ENCODE measurements around the gene TBX10.
"Not testable (repeated sequence)": the region's sequence is repeated elsewhere in the genome, so short reads cannot be mapped to it uniquely, and the experiment has no call there.

Gene TBX10

DNA sequence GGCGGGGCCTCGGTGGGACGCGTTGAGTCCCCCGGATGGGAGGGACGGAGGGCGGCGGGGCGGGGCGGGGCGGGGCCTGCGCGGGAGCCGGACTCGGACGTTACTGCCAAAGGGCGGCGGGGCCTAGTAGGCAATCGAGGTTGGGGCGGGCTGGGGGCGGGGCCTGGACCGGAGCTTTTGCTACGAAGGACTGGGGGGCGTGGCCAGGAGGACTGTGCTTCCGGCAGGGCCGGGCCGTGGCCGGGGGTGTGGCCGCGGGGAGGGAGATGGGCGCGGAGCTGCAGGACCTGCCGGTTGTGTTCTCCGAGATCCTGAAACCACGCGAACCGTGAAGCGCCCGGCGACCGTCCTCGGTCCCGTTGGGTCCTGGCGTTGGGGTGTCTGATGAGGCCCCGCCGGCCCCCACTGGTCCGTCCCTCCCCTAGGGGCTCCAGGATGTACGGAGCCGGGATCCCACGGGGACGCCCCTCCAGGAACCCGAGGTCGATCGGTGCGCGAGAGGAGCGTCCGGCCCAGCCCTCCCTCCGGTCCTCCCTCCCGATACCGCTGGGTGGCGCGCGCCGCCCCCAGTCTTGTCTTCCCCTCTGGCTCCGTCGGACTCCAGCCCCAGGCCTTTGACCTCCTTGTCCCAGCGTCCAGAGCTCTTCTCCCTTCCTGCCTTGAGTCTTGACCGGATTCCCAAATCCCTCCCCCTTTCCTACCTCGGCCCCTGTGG lies 9.2 kb downstream of the TBX10 start:
- DNase-seq = peak; percentile 91

DNA sequence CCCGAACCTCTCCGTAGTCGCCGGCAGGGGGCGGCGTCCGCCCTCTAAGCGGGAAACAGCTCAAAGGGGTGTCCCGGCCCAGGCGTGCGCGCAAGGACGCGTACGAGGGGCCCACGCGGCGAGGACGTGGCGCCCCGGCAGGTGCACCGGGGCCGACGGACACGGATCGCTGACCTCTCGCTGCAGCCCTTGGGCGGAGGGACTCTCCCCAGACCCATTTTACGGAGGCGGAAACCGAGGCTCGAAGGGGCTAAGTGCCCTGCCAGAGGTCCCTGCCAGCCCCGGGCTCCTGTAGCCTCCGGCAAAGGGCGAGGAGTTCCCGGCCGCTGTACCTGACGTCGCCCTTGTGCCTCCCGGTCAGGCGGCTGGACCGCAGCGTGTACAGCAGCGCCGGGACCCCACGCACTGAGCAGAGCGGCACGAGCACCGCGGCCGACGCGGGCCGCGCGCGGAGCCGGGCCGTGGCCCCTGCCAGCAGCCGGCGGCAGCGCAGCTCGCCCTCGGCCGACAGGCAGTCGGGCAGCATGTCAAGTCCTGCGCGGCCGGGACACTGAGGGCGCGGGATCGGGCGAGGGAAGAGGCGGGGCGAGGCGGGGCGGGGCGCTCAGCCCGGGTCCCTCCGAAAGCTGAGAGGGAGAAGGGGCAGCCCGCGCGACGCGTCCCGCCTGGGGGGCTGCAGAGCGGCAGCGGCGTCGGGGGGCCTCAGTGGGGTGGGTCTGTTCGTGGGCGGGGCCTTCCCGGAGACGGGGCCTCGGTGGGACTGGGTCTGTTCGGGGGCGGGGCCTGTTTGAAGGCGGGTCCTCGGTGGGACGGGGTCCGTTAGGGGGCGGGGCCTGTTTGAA lies 10.0 kb downstream of the TBX10 start, which contains the start of gene NUDT8:
NUDT8 (minus strand) TSS at position 552 of the 842 bp plus-strand sequence; CDS start at position 526, 26 bp downstream.
- DNase-seq = peak; percentile 45

DNA sequence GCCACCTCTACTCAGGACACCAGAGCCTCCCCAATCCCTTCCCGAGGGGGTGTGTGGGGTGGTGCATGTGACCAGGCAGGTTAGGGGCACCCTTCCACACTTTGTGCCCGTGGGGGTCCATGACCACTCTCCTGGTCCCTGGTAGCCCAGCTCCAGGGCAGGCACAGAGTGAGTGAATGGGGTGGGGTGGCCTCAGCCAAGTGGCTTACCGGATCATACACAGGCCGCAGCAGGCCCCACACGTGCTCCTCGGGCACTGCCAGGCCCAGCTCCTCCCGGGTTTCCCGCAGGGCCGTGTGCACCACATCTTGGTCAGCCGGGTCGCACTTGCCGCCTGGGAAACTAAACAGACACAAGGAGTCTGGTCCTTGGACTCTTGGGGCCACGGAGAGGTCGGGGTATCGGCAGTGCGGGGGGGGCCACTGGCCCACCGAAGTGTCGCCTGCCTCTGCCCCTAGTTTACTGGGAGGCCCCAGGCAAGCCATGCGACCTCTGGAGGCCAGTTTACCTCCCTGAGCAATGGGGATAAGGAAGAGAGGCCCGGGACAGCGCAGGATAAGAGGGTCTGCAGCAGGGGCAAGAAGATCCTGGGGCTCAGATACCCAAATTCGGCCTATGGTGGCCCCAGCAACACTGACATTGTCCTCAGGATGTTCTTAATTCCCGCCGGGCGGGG lies 10.7 kb downstream of the TBX10 start:
- no peak for DNase-seq

DNA sequence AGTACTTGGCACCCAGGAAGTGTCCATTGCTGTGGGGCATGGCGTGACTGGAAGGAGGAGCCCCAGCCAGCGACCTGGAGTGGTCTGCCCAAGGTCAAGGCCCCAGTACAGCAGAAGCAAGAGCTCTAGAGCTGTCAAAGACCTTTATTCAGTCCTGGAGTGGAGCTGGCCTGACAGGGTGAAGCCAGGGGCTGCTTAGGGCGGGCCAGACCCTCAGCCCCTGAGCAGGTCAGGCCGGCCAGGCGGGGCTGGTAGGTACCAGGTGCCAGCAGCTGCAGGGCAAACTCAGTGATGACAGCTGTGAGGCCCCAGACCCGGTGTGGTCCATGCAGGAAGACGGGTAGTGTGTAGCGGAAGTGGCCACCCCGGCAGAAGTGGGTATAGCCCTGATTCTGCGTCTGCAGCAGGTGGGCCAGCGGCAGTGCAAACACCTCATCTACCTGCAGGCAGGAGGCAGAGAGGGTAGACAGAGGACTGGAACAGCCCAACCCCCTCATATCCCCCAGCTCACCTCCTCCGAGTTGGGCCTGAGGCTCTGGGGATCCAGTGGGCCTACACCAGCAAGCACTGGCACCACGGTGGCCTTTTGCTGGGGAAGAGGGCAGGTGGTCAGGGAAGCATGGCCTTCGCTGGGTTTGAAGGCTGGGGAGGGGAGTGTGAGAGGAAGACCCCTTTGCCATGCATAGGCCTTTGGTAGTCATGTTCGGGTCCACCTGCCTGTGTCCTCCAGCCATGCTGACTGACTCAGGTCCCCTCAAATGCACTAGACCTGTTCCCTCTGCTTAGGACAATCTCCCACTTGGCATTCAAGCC lies 11.5 kb downstream of the TBX10 start:
- DNase-seq = no peak

DNA sequence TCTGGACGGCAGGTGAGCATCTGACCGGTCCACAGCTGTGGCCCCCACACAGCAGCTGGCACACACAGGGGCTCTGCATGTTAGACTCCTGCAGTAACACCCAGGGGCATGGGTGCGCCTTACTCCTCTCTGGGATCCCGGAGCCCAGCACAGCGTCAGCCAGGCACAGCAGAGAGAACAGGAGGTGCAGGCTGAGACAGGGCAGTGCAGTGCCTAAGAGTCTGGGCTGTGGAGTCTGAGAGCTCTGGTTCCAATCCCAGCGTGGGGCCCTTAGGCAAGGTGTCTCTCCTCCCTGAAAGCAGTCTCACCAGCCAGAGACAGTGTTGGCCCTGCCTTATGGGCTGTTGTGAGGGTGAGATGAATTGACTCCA lies 12.1 kb downstream of the TBX10 start:
- no peak for DNase-seq

DNA sequence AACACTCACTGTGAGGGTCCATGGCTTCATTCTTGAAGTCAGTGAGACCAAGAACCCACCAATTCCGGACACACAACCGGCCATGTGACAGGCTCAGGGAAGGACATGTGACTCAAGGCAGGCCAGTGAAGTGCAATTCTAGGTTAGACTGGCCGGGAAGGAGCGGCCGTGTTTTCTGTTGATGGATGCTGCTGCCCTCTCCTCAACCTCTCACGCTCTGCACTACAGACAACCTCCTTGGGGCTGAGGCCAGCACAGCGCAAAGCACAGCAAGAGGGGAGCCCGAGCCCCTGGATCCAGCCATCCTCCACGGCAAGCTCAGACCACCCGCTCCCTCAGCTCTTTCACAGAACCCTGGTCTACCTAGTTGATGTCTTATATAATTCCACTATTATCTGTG lies 12.6 kb downstream of the TBX10 start:
- DNase-seq = no peak

DNA sequence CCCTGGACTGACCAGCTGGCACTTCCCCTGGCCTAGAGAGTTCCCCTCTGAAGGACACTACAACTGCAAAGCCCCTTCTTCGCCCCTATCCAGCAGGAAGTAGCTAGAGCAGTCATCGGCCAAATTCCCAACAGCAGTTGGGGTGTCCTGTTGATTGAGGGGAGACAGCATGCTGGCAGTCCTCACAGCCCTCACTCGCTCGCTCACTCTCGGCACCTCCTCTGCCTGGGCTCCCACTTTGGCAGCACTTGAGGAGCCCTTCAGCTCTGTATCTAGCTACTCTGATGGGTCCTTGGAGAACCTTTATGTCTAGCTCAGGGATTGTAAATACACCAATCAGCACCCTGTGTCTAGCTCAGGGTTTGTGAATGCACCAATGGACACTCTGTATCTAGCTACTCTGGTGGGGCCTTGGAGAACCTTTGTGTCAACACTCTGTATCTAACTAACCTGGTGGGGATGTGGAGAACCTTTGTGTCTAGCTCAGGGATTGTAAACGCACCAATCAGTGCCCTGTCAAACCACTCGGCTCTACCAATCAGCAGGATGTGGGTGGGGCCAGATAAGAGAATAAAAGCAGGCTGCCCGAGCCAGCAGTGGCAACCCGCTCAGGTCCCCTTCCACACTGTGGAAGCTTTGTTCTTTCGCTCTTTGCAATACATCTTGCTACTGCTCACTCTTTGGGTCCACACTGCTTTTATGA lies 13.3 kb downstream of the TBX10 start:
- DNase-seq = not testable (repeated sequence)

DNA sequence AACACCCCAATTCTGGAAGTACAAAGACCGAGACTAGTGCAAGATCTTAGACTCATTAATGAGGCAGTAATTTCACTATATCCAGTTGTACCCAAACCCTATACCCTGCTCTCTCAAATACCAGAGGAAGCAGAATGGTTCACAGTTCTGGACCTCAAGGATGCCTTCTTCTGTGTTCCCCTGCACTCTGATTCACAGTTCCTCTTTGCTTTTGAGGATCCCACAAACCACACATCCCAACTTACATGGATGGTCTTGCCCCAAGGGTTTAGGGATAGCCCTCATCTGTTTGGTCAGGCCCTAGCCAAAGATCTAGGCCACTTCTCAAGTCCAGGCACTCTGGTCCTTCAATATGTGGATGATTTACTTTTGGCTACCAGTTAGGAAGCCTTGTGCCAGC lies 15.8 kb downstream of the TBX10 start:
- not testable (repeated sequence) for DNase-seq

DNA sequence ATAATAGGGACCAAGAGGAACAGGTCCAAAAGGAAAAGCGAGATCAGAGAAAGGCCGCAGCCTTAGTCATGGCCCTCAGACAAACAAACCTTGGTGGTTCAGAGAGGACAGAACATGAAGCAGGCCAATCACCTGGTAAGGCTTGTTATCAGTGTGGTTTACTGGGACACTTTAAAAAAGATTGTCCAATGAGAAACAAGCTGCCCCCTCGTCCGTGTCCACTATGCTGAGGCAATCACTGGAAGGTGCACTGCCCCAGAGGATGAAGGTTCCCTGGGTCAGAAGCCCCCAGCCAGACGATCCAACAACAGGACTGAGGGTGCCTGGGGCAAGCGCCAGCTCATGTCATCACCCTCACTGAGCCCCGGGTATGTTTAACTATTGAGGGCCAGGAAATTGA lies 16.7 kb downstream of the TBX10 start:
- DNase-seq = not testable (repeated sequence)

DNA sequence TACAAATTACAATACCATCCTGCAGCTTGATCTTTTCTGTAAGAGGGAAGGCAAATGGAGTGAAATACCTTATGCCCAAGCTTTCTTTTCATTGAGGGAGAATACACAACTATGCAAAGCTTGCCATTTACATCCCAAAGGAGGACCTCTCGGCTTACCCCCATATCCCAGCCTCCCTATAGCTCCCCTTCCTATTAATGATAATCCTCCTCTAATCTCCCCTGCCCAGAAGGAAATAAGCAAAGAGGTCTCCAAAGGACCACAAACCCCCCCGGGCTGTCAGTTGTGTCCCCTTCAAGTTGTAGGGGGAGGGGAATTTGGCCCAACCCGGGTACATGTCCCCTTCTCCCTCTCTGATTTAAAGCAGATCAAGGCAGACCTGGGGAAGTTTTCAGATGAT lies 17.6 kb downstream of the TBX10 start:
- not testable (repeated sequence) for DNase-seq

DNA sequence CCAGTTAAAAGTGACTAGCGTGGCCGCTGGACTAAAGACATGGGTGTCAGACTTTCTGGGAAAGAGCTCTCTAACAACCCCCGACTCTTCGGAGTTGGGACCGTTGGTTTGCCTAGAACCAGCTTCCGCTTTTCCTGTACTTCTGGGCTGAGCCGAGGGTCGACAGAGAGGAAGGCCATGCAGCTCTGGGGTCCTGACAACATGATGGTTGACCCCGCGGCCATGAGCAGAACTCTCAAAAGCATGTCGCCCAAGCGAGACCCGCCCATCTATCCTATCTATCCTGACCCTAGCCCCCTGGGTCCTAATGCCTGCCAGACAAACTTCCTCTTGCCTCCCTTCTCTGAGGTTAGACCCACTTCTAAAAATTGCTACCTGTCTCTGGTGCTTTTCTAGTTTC lies 18.9 kb downstream of the TBX10 start:
- DNase-seq = not testable (repeated sequence)

DNA sequence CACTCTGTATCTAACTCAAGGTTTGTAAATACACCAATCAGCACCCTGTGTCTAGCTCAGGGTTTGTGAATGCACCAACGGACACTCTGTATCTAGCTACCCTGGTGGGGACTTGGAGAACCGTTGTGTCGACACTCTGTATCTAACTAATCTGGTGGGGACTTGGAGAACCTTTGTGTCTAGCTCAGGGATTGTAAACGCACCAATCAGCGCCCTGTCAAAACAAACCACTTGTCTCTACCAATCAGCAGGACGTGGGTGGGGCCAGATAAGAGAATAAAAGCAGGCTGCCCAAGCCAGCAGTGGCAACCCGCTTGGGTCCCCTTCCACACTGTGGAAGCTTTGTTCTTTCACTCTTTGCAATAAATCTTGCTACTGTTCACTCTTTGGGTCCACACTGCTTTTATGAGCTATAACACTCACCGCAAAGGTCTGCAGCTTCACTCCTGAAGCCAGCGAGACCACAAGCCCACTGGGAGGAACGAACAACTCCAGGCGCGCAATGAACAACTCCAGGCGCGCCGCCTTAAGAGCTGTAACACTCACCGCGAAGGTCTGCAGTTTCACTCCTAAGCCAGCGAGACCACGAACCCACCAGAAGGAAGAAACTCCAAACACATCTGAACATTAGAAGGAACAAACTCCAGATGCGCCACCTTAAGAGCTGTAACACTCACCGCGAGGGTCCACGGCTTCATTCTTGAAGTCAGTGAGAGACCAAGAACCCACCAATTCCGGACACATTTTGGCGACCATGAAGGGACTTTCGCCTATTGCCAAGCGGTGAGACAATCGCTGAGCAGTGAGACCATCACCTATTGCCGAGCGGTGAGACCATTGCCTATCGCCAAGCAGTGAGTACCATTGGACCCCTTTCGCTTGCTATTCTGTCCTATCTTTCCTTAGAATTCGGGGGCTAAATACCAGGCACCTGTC lies 19.6 kb downstream of the TBX10 start:
- not testable (repeated sequence) for DNase-seq

DNA sequence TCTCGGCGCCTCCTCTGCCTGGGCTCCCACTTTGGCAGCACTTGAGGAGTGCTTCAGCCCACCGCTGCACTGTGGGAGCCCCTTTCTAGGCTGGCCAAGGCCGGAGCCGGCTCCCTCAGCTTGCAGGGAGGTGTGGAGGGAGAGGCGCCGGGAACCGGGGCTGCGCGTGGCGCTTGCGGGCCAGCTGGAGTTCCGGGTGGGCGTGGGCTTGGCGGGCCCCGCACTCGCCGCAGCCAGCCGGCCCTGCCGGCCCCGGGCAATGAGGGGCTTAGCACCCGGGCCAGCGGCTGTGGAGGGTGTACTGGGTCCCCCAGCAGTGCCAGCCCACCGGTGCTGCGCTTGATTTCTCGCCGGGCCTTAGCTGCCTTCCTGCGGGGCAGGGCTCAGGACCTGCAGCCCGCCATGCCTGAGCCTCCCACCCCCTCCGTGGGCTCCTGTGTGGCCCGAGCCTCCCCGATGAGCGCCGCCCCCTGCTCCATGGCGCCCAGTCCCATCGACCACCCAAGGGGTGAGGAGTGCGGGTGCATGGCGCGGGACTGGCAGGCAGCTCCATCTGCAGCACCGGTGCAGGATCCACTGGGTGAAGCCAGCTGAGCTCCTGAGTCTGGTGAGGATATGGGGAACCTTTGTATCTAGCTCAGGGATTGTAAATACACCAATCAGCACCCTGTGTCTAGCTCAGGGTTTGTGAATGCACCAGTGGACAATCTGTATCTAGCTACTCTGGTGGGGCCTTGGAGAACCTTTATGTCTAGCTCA lies 20.5 kb downstream of the TBX10 start:
- not testable (repeated sequence) for DNase-seq

DNA sequence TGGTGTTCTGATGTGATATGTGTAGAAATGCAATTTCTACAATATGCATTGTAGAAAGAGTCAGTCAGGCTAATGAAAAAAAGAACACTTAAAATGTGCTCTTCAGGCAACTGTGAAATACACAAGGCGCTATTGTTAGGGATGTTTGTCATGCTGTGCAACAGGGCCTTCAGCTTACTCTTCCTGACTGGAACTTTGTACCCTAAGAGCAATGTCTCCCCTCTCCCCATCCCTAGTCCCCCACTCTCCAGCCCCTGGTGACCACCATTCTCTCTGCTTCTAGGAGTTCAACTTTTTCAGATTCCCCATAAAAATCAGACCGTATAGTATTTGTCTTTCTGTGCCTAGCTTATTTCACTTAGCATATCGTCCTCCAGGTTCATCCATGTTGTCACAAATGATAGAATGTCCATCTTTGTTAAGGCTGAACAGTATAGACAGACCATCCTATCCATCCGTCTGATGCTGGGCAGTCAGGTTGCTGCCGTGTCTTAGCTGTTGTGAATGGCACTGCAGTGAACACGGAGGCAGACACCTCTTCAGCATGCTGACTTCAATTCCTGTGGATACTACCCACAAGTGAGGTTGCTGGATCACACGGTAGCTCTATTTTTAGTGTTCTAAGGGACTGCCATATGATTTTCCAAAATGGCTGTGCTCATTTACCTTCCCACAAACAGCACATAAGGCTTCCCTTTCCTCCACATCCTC lies 22.2 kb downstream of the TBX10 start:
- DNase-seq = no peak

DNA sequence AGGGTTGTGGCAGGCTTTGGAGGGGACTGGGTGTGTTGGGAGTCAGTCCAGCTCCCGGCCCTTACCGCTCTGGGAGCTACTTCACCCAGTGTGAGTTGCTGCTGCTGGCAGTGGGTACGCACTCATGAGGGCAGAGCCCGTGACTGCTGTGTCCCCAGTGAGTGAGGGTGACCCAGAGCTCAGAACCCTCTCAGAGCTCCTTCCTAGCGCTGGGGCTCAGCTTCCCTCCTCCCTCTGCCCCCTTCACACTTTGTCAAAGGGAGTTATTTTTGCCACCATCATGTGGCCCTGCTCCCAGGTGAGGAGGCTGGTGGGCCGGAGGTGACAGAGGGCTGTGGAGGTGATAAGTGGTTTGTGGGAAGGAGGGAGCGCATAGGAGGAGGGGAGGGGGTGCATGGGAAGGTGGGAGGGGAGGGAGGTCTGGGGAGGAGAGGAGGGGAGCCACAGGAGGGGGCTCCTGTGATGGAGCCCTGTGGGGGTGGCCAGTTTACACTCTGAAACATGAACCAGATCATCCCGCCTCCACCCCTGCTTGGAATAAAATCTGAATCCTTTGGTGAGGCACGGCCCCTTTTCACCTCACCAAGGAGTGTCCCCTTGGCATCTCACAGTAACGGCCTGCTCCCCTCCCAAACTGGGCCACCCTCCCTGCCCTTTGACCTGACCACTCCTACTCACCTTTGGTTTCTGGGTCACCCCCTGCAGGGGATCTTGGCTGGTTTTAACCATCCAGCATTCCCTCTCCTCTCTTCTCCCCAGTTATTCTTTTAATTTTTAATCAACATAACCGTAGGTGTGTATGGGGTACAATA lies 22.9 kb downstream of the TBX10 start:
- no peak for DNase-seq

DNA sequence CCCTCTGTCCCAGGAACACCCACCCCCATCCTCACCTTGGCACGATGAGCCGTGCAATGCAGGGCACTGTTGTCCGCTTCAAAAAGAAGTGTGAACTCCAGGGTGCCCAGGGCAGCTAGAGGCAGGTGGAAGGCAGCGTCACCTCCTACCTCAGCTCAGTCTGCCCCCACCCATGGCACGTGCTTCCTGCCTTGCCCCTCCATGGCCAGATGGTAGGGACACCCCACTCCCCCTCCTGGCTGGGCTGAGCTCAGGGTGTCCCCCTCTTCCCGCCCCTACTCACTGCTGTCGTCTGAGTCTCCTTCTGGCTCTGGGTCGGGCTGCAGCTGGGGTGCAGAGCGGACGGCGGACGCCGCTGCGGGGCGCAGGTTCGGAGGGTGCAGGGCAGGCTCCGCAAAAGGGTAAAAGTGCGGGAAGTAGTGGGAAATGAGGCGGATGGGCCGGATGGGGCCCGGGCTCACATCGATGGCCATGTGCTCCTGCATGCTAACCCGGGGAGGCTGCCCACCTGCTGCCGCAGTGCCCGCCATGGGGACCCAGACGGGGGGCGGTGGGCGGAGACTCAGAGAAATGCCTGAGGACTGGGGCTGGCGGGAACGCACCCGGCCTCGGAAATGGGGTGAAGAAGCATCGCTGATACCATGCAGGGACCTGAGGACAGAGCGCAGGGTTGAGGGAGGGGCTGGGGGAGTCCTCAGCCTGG lies 23.7 kb downstream of the TBX10 start:
- no peak for DNase-seq

DNA sequence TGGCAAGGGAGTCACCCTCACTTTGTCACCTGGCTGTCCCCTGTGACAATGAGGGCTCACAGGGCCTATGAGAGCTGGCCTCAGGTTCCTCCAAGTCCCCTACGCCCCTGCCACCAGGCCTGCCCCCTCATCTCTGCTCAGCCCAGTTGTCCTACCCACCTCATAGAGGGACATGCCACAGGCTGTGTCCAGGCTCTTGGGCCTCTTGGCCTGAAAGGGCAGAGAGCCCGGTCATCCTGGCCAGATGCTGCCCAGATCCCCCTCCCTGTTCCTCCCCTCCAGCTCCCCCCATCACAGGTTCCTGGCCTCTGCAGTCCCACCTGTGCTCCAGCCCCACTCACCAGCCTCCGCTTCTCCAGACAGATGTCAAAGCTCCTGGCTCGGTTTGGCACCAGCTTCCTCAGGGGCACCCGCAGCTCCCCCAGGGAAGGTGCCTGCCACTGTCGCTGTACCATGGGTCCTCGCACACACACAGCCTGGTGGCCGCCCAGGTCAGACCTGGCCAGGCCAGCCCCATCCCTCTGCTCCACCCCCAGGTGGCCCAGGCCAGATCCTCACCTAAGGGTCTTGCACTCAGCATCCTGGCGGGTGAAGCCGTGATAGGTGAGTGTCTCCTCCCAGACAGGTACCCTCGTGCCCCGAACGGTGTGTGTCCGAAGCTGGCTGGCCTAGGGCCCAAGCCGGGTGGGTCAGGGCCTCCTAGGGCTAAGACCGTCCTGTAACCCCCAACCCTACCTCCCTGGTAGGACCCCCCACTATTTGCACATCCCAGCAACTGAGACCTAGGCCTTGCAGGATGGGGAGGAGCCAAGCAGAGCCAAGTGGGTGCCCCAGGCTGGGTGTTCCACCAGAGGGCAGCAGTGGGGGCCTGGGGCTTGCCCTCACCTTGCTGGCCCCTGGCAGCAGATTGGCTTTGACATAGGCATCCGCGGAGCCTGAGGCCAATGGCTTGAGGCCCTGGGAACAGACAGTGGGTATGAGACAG lies 24.5 kb downstream of the TBX10 start:
- DNase-seq = no peak
